OCI-LY3 (cell line): Measurements from ENCODE around the gene JOSD2.

ENCODE experiments used
- CTCF ChIP-seq: fragments of 200-600, 300-600 bp; sonication (generic); IDR thresholded peaks from 2 replicates; pipeline ENCODE4 v1.5.1; 2014; ENCODE audit warnings: antibody characterized with exemption, low read length, low read depth
- EZH2phosphoT487 ChIP-seq: fragments of 200-600 bp; shearing (Covaris generic); IDR thresholded peaks from 2 replicates; pipeline ENCODE4 v1.6.1; 2018; ENCODE audit warnings: antibody characterized with exemption, mixed run types, low read depth

GRCh38 chr19:50512999-50513745 is 2.2 kb upstream of the JOSD2 start:
- TF ChIP-seq CTCF = no peak
- TF ChIP-seq EZH2phosphoT487 = no peak
